ENCODE data around the gene WBP2.

Gene WBP2

DNA sequence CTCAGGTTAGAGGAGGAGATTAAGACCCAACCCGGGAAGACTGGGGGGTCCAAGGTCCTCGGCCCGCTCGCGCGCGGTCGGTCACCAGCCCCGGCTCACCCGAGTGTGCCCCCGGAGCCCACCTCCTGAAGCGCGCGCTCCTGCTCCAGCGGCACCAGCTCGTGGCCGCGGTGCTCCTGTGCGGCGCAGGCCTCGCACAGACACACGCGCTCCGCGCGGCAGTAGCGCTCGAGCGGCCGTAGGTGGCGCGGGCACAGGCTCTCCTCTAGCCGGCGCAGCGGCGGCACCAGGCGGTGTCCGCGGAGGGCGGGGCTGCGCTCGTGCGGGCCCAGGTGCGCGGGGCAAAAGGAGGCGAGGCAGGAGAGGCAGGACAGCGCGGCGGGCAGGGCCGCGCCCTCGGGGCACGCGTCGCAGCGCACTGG lies 22.6 kb upstream of the WBP2 start:
- TF ChIP-seq, protein P1, sequence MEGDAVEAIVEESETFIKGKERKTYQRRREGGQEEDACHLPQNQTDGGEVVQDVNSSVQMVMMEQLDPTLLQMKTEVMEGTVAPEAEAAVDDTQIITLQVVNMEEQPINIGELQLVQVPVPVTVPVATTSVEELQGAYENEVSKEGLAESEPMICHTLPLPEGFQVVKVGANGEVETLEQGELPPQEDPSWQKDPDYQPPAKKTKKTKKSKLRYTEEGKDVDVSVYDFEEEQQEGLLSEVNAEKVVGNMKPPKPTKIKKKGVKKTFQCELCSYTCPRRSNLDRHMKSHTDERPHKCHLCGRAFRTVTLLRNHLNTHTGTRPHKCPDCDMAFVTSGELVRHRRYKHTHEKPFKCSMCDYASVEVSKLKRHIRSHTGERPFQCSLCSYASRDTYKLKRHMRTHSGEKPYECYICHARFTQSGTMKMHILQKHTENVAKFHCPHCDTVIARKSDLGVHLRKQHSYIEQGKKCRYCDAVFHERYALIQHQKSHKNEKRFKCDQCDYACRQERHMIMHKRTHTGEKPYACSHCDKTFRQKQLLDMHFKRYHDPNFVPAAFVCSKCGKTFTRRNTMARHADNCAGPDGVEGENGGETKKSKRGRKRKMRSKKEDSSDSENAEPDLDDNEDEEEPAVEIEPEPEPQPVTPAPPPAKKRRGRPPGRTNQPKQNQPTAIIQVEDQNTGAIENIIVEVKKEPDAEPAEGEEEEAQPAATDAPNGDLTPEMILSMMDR (IDR thresholded peaks at IDR 0.05; ENCODE audit: low read depth, low read length), result peak; percentile 51
- peak overlapping the region; percentile 63 for H3K4me3 ChIP-seq (ENCODE audit: low read depth, low read length)
- DNase-seq (ENCODE audit: low read depth, low spot score), result peak; percentile 57
- in situ Hi-C loops (cut with HindIII; ENCODE audit: low sequenced_read_pairs), result no loop called here

DNA sequence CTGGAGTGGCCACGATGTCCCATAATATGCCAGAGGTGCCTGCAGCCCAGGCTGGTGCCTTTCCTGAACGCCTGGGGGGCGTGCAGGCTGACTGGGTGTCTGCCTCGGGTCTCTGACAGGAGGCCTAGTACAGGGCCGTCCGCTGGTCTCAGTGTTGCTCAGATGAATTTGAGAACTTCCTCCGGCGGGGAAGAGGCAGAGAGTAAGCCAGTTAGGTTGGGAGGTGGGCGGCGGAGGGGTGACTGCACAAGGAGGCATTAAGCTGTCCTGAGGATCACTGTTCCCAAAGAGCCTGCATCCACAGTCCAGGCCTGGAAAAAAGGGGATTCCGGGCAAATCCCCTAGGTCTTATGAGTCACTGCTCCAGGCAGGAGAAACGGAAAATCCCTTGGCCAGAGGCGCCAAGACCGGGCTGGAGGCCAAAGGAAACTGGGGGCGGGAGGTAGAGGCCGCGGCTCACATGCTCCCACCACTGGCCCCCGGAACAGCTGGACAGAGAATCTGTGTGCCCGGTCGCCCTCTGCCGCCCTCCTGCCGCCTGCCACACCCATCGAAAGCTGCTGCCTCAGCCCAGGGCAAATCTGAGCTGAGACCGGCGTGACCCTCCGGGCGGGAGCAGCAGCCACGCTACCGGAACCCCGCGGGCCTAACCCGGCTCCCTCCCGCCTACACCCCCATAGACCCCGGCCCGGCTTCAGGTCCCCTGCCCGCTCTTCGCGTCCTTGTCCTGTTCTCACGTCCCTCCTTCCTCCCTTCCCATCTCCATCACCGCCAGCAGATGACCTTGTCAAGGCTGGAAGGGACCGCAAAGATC lies 22.0 kb upstream of the WBP2 start:
- peak; percentile 92 for DNase-seq (ENCODE audit: low read depth, low spot score)
- in situ Hi-C loops (cut with HindIII; ENCODE audit: low sequenced_read_pairs), result no loop called here
- peak overlapping the region; percentile 63 for H3K4me3 ChIP-seq (ENCODE audit: low read depth, low read length)
- TF ChIP-seq, protein P1 (IDR thresholded peaks at IDR 0.05; ENCODE audit: low read depth, low read length), result peak; percentile 12

DNA sequence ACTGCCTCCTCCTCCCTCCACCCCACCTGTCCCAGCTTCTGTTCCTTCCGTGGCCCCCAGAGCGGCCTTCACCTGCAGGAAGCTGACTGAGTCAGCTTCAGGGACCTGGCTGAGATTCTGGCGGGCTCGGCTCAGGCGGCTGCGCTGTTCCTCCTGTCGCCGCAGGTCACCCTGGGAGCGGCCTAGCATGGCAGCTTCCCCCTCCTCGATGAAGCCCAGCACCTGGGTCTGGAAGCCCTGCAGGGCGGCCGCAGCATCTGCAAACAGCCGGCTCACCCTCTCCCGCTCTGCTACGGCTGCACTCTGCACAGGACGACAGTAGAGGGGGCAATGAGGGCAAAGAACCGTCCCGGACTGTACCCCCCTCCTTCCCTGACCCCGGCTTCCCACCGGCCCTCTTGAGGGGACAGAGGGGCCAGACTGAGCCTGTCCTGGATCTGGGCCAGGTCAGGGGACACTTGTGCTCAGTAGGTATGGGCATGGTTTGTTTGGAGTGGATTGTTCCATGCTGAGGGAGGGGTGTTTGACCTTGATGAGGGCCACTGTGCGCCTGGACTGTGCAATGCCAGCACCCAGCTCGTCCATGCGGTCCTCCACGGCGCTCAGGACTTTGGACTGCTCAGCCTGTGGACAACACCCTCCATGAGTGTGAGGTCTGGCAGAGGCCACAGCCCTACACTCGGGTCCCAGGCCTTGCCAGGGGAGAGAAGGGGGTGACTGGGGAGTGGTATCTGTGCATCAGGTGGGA lies 21.2 kb upstream of the WBP2 start:
- TF ChIP-seq, protein P1 (IDR thresholded peaks at IDR 0.05; ENCODE audit: low read depth, low read length), result peak; percentile 14
- DNase-seq (ENCODE audit: low read depth, low spot score), result no peak
- H3K4me3 ChIP-seq (ENCODE audit: low read depth, low read length), result peak overlapping the region; percentile 63
- in situ Hi-C loops (cut with HindIII; ENCODE audit: low sequenced_read_pairs), result no loop called here

DNA sequence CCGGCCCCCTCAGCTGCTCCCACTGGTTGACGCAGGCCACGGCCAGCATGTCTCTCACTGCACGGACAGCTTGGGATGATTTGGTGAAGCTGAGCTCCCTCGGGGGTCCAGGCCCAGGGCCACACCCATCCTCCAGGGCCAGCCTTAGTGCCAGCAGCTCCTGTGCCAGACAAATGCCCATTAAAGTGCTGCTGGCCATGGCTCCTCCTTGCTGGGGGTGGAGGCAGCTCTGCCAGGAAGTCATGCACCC lies 20.7 kb upstream of the WBP2 start:
- no peak overlapping the region for H3K4me3 ChIP-seq (ENCODE audit: low read depth, low read length)
- in situ Hi-C loops (cut with HindIII; ENCODE audit: low sequenced_read_pairs), result no loop called here
- DNase-seq (ENCODE audit: low read depth, low spot score), result no peak
- TF ChIP-seq, protein P1 (IDR thresholded peaks at IDR 0.05; ENCODE audit: low read depth, low read length), result no peak

DNA sequence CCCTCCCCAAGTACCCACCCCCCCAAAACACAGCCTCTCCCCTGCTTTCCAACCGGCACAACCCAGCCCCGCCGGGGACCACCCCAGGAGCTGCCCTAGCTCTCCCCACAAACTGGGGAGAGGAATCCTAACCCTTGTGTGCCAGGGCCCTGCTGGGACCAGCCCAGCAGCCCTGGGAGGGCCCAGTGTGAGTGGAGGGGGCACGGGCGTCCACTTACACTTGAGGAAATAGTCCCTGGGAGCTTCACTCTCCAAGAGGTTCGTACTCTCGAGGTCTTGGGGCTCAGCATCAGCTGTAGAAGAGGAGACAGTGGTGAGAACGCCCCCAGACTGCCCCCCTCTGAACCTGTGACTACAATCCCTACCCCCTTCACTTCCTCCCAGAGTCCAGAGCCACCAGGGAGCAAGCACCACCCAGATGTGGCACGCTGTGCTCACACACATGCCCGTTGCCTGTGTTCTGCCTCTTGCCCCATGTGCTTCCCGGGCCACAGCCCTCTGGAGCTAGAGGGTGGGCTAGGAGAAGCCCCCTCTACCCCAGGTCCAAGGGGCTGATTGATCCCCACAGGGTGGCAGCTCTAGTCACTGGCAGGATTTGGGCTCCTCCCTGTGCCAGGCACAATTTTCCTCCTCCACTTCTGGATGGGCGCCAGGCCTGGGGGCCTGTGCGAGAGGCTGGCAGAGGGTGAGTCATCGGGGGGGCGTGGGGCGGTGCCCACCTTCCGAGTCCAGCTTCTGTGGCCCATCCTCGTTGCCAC lies 20.2 kb upstream of the WBP2 start:
- no peak overlapping the region for H3K4me3 ChIP-seq (ENCODE audit: low read depth, low read length)
- DNase-seq (ENCODE audit: low read depth, low spot score), result no peak
- in situ Hi-C loops (cut with HindIII; ENCODE audit: low sequenced_read_pairs), result no loop called here
- TF ChIP-seq, protein P1 (IDR thresholded peaks at IDR 0.05; ENCODE audit: low read depth, low read length), result no peak

DNA sequence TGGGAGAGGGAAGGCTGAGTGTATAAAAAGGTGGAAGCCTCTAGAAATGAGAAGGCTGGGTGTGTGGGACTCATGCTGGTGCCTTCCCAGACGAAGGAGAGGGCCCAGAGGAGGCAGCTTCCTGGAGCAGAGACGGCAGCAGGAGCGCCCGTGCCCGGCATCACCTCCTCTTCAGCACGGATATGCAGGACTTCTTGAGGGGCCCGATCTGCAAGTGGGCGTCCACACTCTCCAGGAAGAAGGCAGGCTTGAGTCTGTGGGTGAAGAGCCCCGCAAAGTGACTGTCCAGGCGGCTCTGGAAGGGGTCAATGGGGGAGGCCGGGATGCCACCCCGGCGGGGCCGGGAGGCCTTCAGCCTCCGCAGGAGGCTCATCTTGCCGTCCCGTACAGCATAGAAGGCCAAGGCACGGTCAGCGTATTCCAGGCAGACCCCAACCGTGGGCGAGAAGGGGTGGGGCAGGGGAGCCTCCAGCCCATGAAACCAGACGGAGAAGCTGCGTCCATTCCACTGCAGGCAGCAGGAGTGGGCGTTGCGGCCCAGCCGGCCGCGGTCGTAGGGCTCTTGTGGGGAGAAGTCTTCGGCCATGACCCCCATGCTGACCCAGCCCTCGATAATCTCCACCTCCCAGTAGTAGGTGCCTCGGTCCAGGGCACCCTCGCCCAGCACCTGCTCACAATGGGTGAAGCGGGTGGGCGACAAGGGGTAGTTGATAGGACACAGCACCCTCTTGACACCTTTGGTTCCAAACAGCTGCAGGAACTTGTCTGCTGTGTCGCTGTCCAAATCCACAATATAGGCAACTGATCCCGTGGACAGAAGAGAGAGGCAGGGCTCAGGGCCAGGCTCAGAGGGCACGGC lies 19.4 kb upstream of the WBP2 start:
- in situ Hi-C loops (cut with HindIII; ENCODE audit: low sequenced_read_pairs), result no loop called here
- TF ChIP-seq, protein P1 (IDR thresholded peaks at IDR 0.05; ENCODE audit: low read depth, low read length), result no peak
- no peak overlapping the region for H3K4me3 ChIP-seq (ENCODE audit: low read depth, low read length)
- no peak for DNase-seq (ENCODE audit: low read depth, low spot score)
